Measurements from ENCODE around the gene USP37. TPM values are rescaled to one million over a fixed set of nuclear protein-coding genes. Genes with fewer than 3 reads are reported as not detected.

USP37 gene
- total and polyA plus RNA-seq, 2 of the 4 experiments (the other 2 are of a cell fraction): 1.6 to 6.5 TPM

DNA sequence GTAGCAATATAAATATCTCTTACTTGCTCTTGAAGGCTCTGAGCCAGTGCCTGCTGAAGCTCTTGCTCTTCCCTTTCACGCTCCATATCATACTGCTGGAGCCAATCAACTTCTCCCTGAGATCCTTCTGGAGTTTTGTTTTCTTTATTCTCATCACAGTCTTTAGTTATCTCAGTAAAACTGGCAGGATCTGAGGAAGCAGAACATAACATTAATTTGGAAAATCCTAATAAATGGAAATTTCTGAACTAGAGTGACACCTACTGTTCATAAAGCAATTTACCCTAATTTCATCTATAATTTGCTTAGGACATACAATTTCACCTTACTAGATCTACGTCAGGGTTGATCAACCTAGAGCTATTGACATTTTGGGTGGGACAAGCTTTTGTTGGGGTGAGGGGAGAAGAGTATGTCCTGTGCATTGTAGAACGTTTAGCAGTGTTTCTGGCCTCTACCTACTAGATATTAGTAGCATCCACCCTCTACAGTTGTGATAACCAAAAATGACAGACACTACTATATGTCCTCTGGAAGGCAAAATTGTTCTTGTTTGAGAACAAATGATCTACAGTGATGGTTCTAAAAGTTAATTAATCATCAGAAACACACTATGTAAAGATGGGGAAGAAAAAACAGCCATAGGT, 102.0 kb downstream of the USP37 start:
- no peak overlapping the region for H4K91ac ChIP-seq (ENCODE audit: insufficient read depth, low read depth, low read length)
- no peak overlapping the region for H3K4me2 ChIP-seq (ENCODE audit: low read depth, low read length)
- no peaks in the 10 kb centered on the region for H3K9me3 ChIP-seq (ENCODE audit: control insufficient read depth, insufficient read depth, low read length)
- in situ Hi-C loops (cut with MboI; ENCODE audit: low sequenced_read_pairs): loop anchor here (10.0 kb wide), 1 partner anchor 161 kb away; no protein-coding TSS in a partner anchor
- no peak overlapping the region for H3K23ac ChIP-seq (ENCODE audit: low read depth, low read length)
- H2BK120ac ChIP-seq (ENCODE audit: low read depth, low read length): no peak overlapping the region
- no peak overlapping the region for H3K18ac ChIP-seq (ENCODE audit: low read depth, low read length)
- H3K4me1 ChIP-seq (ENCODE audit: control insufficient read depth, insufficient read depth, low read length): no peaks in the 10 kb centered on the region
- no peak overlapping the region for H3K14ac ChIP-seq (replicated peaks; ENCODE audit: low read depth, low read length)
- no peak overlapping the region for H2AFZ ChIP-seq (replicated peaks; ENCODE audit: low read length, poor library complexity)
- H3K36me3 ChIP-seq (ENCODE audit: control insufficient read depth, insufficient read depth, low read length): peaks cover 5% of the 10 kb centered on the region
- no peak overlapping the region for H4K5ac ChIP-seq (ENCODE audit: low read depth, low read length)
- H2BK20ac ChIP-seq (ENCODE audit: low read depth, low read length): no peak overlapping the region
- peak; percentile 36 for DNase-seq
- no peak overlapping the region for H3K56ac ChIP-seq (ENCODE audit: extremely low read depth, insufficient read depth, low read length)
- H4K20me1 ChIP-seq (ENCODE audit: insufficient read depth, low read length): no peaks in the 10 kb centered on the region
- H3K27me3 ChIP-seq (ENCODE audit: control insufficient read depth, insufficient read depth, low read length): no peaks in the 10 kb centered on the region
- H3K79me1 ChIP-seq (ENCODE audit: low read depth in 1 of 2, low read length in 2 of 2): no peaks in the 10 kb centered on the region
- H3K4ac ChIP-seq (ENCODE audit: low read depth, low read length): no peak overlapping the region
- no peak overlapping the region for H4K8ac ChIP-seq (ENCODE audit: low read depth in 2 of 2, low read length in 2 of 2)
- BruUV-seq (replicated peaks): no TSS peak
- dilution Hi-C loops (cut with HindIII; ENCODE audit: low sequenced_read_pairs, unreplicated experiment): no loop called here
- H2AK9ac ChIP-seq (replicated peaks; ENCODE audit: low read depth, low read length, poor library complexity): no peak overlapping the region
- no peak overlapping the region for H3K4me3 ChIP-seq (ENCODE audit: insufficient read depth, low read depth, low read length)
- H2BK15ac ChIP-seq (ENCODE audit: low read depth, low read length): no peak overlapping the region
- H2AK5ac ChIP-seq (ENCODE audit: low read depth, low read length): no peak overlapping the region
- no peaks in the 10 kb centered on the region for H3K9me1 ChIP-seq (ENCODE audit: insufficient read depth, low read length)
- H3K9ac ChIP-seq (ENCODE audit: low read depth, low read length): no peak overlapping the region
- H2BK5ac ChIP-seq (ENCODE audit: low read depth, low read length, poor library complexity, severe bottlenecking): no peak overlapping the region
- ChIA-PET CTCF (interaction anchor here (0.9 to 1.1 kb wide), 2 partner anchors 10 to 13 kb away, joined by 3 to 4 read pairs; no protein-coding TSS in a partner anchor), POLR2A (ENCODE audit: unreplicated experiment) (no interaction called here)
- WGBS, 2 experiments (ENCODE audit: extremely low coverage in 2 of 2, insufficient read length in 1 of 2): no CpG with 5 or more reads among the region's 3 CpGs
- TF ChIP-seq RFX5 (IDR thresholded peaks at IDR 0.05; ENCODE audit: low read depth, low read length) (no peak), FOS (IDR thresholded peaks at IDR 0.05; ENCODE audit: low read depth, low read length) (no peak), SMC3 (IDR thresholded peaks at IDR 0.05; ENCODE audit: low read depth, low read length) (peak; percentile 28; the same call in 1 of the 2 replicates), RCOR1 (IDR thresholded peaks at IDR 0.05; ENCODE audit: insufficient replicate concordance, low read length) (no peak), RAD21 (IDR thresholded peaks at IDR 0.05; ENCODE audit: low read length) (peak; percentile 46), MAZ (IDR thresholded peaks at IDR 0.05; ENCODE audit: borderline replicate concordance, low read depth, low read length) (no peak), MXI1 (IDR thresholded peaks at IDR 0.05; ENCODE audit: borderline replicate concordance, low read depth, low read length) (no peak)
- TF ChIP-seq, protein P1, sequence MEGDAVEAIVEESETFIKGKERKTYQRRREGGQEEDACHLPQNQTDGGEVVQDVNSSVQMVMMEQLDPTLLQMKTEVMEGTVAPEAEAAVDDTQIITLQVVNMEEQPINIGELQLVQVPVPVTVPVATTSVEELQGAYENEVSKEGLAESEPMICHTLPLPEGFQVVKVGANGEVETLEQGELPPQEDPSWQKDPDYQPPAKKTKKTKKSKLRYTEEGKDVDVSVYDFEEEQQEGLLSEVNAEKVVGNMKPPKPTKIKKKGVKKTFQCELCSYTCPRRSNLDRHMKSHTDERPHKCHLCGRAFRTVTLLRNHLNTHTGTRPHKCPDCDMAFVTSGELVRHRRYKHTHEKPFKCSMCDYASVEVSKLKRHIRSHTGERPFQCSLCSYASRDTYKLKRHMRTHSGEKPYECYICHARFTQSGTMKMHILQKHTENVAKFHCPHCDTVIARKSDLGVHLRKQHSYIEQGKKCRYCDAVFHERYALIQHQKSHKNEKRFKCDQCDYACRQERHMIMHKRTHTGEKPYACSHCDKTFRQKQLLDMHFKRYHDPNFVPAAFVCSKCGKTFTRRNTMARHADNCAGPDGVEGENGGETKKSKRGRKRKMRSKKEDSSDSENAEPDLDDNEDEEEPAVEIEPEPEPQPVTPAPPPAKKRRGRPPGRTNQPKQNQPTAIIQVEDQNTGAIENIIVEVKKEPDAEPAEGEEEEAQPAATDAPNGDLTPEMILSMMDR (conservative IDR thresholded peaks at IDR 0.05; ENCODE audit: low read depth, low read length): peak; percentile 56
- TF ChIP-seq, protein P2, sequence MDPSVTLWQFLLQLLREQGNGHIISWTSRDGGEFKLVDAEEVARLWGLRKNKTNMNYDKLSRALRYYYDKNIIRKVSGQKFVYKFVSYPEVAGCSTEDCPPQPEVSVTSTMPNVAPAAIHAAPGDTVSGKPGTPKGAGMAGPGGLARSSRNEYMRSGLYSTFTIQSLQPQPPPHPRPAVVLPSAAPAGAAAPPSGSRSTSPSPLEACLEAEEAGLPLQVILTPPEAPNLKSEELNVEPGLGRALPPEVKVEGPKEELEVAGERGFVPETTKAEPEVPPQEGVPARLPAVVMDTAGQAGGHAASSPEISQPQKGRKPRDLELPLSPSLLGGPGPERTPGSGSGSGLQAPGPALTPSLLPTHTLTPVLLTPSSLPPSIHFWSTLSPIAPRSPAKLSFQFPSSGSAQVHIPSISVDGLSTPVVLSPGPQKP (IDR thresholded peaks at IDR 0.05; ENCODE audit: borderline replicate concordance, low read depth, low read length): no peak
- intact Hi-C loops (cut with micrococcal nuclease): loop anchor here (1.0 to 2.0 kb wide), 3 partner anchors 60 to 279 kb away; no protein-coding TSS in a partner anchor
- ATAC-seq (ENCODE audit: low read depth): peak; percentile 77
- H3K27ac ChIP-seq (ENCODE audit: insufficient read depth, low read length): no peak overlapping the region

Data from IMR-90 (cell line).